Raji (cell line): ENCODE results near the gene IGSF22.

Experiments used
- POLR2A ChIP-seq: IDR thresholded peaks from 2 replicates; pipeline ENCODE4 v1.6.1; 2011; ENCODE audit warnings: low read depth, low read length, control low read depth; ENCODE audit not compliant: insufficient read depth

The IGSF22 gene

DNA sequence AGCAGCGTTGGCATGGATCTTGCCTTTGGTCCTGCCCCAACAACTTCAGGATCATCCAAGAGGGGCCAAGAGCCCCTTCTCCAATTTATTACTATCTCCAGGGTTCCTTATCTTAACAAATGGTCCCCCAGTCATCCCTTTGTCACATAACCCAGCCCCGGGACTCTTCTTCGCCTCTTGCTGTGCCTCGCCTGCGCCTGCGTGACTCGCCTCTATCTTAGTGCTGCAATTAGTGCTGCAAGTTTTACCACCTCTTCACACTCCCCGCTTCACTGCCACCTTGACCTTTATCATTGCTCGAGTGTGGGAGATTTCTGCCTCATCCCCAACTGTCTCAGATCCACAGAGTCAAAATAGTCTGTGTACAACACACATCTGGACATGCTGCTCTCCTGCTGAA is 4.0 kb upstream of the IGSF22 start:
- TF ChIP-seq POLR2A: no peak

DNA sequence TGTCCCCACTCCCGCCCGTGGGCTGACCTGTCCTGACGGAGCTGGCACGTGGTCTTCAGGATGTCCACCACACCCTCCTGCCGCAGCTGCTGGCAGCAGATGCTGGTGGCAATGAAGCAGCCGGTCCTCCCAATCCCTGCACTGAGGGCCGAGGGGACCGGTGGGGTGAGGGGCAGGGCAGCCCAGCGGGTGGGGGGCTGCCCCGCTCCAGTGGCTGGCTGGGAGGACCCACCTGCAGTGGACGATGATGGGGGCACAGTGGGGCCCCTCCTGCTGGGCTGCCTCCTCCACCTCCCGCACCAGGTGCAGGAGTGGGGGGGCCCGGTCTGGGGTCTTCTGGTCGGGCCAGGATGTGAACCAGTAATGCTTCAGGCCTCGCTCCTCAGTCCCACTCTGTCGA is 3.4 kb upstream of the IGSF22 start:
- TF ChIP-seq POLR2A: no peak

DNA sequence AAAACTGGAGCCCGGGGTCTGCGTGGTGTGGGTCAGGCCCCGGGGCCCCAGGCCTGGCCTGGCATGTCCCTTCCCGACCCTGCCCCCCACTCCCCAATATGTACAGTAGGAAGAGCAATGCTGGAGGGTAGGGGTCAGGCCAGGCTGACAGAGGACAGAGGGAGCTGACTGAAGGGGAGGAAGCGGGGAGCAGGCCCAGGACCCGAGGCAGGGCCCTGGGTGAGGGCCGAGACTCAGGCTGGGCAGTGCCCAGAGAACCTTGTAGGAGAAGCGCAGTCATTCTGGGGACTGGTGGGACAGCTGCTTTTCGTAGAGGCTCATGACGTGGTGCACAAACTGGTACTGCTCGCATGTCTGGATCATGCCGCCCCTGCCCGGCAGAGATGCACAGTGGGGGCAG is 2.7 kb upstream of the IGSF22 start:
- TF ChIP-seq POLR2A: no peak

DNA sequence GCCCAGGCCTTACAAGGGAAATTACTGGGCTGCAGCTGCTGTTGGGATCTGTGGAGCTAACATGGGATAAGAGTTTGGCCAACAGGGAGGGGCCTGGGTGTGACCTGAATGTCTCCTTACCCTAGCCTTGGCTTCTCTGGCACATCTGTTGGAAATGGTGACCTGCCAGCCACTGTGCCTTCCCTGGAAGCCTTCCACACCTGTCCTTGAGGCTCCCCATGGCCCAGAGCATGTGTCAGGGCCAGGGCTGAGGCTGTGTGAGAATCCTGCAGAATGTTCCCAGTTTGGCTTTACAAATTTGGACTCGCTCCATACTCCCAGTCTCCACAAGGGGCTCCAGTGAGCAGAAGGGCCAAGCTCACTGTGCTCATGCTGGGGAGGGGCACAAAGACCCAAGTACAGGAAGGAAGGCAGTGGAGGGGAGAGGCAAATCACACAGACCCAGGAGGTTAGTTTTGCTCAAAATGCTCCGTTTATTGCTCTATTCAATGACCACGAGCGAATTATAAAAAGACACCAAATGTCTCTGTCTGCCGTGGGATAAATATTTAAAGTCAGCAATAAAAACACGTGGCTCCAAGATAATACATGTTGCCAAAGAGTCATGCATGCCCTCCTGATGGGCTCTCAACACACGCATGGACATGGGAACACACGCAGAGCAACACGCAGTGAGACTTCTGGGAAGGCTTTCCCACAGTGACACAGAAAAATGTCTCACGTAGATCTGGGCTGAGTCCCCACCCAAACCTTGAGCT is 1.7 kb upstream of the IGSF22 start:
- TF ChIP-seq POLR2A: no peak

DNA sequence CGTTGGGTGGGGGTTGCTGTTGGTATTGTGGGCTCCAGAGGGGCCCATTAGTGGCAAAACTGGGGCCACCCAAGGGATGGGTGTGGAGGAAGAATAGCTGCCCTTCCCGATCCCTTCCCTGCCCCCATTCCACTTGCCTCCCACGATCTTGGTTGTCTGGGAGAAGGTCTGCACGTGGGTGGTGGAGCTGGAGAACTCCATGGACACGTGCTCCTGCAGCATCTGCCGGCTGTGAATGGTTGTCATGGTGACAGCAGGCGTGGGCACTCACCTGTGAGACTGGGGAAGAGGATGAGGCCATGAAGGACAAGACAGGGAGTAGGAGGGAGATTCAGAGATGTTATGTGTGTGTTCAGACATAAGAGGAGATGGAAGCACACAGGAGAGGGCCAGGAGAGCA is 2.0 kb downstream of the IGSF22 start:
- TF ChIP-seq POLR2A: no peak

DNA sequence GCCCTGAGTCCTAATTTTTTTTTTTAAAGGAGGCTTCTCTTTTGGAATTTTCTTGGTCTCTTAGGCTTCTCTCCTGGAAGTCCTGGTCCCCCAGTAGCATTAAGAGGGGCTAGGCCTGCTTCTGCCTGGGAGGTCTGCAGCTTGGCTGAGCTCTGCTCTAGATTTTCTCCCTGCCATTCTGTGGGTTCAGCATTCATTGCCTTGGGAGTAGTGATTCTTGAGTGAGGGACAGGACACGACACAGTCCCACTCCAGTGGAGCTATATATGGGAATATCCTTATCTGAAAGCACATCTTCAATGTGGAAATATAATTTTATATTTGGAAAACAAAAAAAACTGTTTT is 3.7 kb downstream of the IGSF22 start:
- TF ChIP-seq POLR2A: no peak

DNA sequence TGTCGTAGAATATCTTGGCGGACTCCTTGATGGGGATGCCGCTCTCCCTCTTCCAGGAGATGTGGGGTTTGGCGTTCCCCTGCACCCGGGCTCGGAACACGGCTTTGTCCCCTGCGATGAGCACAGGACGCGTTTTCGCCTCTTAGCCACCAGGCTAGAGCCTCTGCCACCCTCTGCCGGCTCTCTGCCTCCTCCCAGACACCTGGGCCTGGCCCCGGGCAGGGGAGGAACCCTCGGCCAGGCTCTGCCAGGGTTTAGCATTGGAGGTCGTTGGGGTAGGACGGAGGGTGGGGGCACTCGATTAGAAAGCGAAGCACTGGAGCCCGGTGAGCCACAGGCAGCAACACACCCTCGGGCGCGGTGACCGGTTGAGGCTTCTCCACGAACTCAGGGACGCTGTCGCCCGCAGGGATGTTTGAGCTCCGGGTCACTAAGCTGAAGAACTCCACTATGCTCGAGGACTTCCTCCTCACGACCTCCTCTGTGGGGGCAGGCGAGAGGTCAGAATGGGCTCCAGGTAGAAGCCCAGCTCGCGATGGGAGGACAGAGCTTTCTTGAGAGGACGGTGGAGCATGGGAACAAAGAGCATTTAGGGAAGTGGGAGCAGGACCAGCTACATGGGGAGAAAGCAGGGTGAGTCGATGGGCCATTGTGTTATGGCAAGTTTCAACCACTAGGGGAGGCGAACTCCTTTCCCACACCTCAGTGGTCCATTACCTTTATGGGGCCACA is 4.3 kb downstream of the IGSF22 start:
- TF ChIP-seq POLR2A: no peak

DNA sequence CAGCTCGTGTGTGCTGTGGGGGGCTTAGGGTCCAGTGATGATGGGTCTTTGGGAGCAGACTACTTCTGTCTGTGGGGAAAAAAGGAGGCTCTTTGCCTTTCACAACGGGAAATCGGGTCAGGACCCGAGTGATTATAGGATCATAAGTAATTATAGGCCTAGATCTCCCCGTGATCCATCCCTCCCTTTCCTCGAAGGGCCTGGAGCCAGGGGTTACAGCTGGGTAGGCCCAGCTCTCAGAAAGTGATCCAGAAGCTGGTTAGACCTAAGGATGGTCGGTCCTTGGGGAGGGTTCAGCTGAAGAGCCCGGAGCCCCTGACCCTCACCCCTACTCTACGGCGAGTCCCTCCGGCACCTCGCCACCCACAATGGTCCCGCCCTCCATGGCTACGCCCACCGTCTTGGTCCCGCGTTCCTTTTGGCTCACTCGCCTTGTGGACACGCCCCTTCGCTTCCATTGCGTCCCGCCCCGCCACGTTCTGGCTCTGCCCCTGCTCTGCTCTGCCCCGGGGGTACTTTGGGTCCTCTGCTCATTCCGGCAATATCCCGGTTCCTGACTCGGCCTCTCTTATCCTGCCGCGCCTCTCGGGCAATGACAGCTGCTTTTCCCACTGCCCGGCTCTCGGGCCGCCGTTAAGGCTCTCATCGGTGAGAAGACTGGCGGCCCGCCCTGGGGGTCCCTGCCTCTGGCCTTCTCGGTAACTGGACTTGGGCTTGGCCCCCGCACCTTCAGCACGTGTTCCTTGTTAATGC is 5.0 kb downstream of the IGSF22 start:
- no peak for TF ChIP-seq POLR2A

DNA sequence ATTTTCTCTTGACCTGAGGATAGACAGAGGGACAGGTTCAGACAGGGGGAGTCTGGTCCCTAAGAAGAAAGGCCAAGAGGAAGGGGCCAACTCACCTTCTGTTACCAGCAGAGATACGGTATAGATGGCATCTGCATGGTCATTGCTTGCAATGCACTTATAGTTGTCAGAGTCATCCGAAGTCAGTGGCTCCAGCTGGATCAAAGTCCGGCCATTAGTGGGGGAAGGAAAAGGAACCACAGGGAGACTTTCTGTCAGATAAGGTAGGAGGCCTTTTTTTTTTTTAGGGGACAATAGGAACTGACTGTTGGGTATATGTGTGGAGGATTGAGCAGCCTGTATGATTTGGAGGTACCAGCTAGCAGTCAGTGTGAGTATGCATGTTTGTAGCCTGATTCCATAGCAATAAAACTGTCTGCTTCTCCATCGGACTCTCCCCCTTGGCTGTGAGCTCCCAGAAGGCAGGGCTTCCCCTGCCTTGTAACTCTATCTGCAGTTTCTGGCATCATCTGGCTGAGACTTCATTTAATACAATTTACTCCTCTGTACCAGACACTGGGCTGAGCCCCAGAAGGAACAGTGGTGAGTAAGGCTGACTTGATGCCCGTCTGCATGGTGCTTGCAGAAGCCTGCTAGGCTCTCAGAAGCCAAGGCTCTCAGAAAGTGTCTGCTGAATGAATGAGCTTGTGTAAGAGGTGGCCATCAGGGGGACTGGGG is 5.7 kb downstream of the IGSF22 start:
- no peak for TF ChIP-seq POLR2A

DNA sequence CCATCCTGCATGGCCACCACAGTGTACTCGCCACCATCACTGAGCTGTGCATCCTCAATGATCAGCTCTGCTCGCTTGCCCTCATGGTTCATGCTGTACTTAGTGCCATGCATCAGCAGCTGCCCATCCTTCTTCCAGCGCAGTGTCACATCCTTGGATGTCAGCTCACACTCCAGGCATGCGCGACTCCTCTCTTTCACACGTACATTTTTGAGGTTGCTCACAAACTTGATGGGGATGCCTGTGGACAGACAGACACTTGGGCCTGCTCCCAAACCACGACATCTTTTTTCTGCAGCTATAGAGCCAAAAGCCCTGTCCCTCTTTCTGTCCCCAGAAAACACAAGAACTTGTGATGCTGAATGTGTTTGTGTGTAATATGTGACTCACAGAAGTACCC is 10.5 kb downstream of the IGSF22 start:
- TF ChIP-seq POLR2A: no peak

DNA sequence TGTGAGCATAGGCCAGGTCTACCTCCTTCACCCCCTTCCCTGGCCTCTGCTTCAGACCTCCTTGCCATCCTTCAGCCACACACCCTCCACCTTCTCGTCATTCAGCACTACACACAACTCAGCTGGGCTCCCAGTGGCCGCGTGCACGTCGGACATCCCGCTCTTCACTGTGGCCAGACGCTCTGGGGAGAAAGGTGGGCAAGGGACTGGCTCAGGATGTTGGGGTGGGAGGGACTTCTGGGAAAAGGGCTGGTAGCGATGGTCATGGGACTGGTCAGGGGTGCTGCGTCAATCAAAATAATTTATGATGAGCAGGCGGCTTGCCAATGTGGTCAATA is 11.6 kb downstream of the IGSF22 start:
- no peak for TF ChIP-seq POLR2A

DNA sequence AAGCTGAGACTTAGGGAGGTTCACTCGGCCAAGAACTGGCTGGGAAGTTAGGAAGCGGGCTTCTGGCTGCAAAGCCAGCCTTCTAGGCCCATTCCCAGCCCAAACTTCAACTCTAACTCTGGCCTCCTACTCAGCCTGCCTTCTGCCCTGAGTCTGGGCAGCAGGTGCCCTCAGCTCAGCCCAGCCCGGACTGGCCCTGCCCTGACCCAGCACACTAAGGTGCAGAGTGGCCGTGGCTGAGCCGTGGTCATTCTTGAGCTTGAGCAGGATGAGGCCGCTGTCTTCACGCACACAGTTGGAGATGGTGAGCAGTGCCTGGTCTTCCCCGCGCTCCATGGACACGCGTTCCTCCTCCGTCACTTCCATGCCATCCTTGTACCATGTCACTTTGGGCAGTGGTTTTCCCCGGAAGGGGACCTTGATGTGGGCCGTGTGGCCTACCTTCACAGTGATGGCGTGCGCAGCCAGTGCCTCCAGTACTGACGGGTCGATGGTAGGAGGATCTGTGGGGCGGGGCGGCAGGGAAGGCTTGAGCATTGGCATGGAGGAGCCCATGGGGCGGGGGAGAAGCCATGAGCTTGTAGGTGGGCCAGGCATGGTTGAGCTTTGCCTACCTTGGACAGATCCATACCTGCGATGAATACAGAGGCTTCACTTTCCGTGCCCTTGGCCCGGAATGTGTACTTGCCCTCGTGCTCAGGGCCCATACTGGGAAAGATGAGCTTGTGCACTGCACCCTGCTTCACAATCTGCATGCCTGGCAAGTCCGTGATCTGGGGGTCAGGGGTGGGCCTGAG is 12.1 kb downstream of the IGSF22 start:
- no peak for TF ChIP-seq POLR2A

DNA sequence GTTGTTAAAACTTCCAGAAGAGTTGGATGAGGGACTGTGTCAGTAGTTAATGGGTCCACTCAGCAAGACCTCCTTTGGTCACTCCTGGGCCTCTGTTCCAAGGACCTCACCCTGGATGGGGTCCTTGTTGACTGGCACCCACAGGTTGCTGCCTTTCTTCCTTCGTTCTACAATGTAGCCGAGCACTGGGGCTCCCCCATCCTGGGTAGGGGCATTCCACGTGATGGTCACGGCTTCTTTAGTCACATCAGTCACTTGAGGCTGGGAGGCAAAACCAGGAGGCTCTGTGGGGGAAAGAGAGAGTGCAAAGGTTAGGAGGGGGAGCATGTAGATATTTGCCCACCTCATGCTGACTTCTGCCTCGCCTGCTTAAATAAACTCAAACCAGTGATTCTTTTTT is 15.4 kb downstream of the IGSF22 start:
- TF ChIP-seq POLR2A: no peak

DNA sequence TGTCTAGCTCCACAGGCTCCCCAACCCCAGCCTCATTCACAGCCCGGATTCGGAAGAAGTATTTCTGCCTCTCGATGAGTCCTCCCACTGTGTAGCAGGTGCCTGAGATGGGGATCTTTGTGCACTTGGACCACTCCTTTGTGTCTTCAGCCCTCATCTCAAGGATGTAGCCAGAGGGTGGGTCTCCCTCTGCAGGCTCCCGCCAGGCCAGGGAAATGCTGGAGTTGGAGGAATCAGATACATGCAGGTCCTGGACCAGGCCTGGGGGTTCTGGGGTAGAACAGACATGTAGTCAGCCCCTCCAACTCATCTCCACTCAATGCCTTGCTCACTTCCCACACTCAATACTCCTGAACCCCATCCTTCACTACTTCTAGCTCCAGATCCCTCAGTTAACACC is 16.6 kb downstream of the IGSF22 start:
- no peak for TF ChIP-seq POLR2A
